GM18526 (cell line): Measurements from ENCODE around the gene ATP5MK.

Experiments used
- POLR2A ChIP-seq: IDR thresholded peaks from 3 replicates; pipeline ENCODE4 v1.6.1; 2011; ENCODE audit not compliant: insufficient read length; ENCODE audit errors: extremely low read depth

Gene ATP5MK

GRCh38 chr10:103396067-103396788 lies at the start of gene ATP5MK, which contains the start of gene PDCD11:
Gene ATP5MK, minus strand, starts transcription at chr10:103396475. Its CDS starts 4,018 bp downstream, at chr10:103392457.
Gene PDCD11, plus strand, starts transcription at chr10:103396626. Its CDS starts 1,801 bp downstream, at chr10:103398427.
- peak; percentile 94 for TF ChIP-seq POLR2A

- no peak for TF ChIP-seq POLR2A
These were observed 49.1 kb upstream of the ATP5MK start for GRCh38 chr10:103445366-103445765.

- no peak for TF ChIP-seq POLR2A
These were observed 48.2 kb upstream of the ATP5MK start for GRCh38 chr10:103444478-103444877.

GRCh38 chr10:103443475-103444185 lies 47.4 kb upstream of the ATP5MK start:
- no peak for TF ChIP-seq POLR2A

GRCh38 chr10:103442031-103442461 lies 45.8 kb upstream of the ATP5MK start:
- no peak for TF ChIP-seq POLR2A

- no peak for TF ChIP-seq POLR2A
These were observed 45.3 kb upstream of the ATP5MK start for GRCh38 chr10:103441611-103442010.

GRCh38 chr10:103441206-103441605 lies 44.9 kb upstream of the ATP5MK start:
- TF ChIP-seq POLR2A: no peak

- TF ChIP-seq POLR2A: no peak
These were observed 44.1 kb upstream of the ATP5MK start for GRCh38 chr10:103440416-103440815.

GRCh38 chr10:103439776-103440175 lies 43.5 kb upstream of the ATP5MK start:
- no peak for TF ChIP-seq POLR2A

- no peak for TF ChIP-seq POLR2A
These were observed 37.6 kb upstream of the ATP5MK start for GRCh38 chr10:103433858-103434257.

- TF ChIP-seq POLR2A: no peak
These were observed 35.6 kb upstream of the ATP5MK start for GRCh38 chr10:103431902-103432301.

GRCh38 chr10:103429647-103430046 lies 33.4 kb upstream of the ATP5MK start:
- no peak for TF ChIP-seq POLR2A

- no peak for TF ChIP-seq POLR2A
These were observed 32.8 kb upstream of the ATP5MK start for GRCh38 chr10:103428989-103429643.

GRCh38 chr10:103427866-103428265 lies 31.6 kb upstream of the ATP5MK start:
- no peak for TF ChIP-seq POLR2A

GRCh38 chr10:103423748-103424147 lies 27.5 kb upstream of the ATP5MK start:
- TF ChIP-seq POLR2A: no peak

- TF ChIP-seq POLR2A: no peak
These were observed 22.8 kb upstream of the ATP5MK start for GRCh38 chr10:103419101-103419500.
